GM19395 (cell line): ENCODE measurements around the gene AASS.
A peak's percentile ranks its signal among the peaks of the same experiment; 100 is the strongest.

Experiments
- ATAC-seq: cut with Tn5 transposase; IDR thresholded peaks from one replicate; pipeline ENCODE4 v1.9.1; 2021; ENCODE audit warnings: mild to moderate bottlenecking, moderate library complexity; ENCODE audit not compliant: unreplicated experiment

The AASS gene

GRCh38 chr7:122046402-122046801 lies 97.6 kb downstream of the AASS start:
- ATAC-seq: no peak

GRCh38 chr7:122040147-122040546 lies 103.9 kb downstream of the AASS start:
- no peak for ATAC-seq

- ATAC-seq: peak; percentile 48
These were observed 105.1 kb downstream of the AASS start for GRCh38 chr7:122038904-122039303.

DNA sequence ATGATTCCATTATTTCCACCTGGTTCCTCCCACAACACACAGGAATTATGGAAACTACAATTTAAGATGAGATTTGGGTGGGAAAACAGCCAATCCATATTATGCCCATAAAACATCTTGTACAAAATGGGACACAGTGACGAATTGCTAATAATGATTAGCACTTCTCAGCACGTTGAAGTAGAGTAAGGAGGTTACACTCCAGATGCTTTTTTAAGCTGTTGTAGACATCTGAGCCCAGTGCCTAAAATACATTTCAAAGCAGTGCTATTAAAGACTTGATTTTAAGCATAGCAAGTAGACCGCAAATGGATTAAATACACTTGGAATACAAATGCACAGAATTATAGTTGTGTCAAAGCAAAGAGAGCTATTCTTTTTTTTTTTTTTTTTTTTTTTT lies 105.9 kb downstream of the AASS start:
- ATAC-seq: no peak

DNA sequence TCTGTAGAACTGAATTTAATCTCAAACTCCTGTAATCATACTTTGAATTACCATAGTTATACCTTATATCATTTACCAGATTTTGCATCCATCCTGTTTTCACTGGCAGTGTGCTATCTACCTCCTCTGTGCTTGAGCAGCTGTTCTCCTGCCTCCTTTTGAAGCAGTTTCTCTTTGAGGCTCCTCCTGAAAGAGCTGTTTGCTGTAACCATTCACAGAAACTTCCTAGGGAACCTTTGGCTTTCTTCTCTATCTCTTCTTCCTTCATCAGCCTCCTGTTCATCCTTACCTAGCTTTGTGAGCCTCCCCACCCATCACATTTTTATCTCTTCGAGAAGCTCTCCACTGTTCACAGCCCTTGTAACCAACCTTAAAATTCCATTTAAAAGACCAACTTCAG lies 108.2 kb downstream of the AASS start:
- ATAC-seq: no peak

DNA sequence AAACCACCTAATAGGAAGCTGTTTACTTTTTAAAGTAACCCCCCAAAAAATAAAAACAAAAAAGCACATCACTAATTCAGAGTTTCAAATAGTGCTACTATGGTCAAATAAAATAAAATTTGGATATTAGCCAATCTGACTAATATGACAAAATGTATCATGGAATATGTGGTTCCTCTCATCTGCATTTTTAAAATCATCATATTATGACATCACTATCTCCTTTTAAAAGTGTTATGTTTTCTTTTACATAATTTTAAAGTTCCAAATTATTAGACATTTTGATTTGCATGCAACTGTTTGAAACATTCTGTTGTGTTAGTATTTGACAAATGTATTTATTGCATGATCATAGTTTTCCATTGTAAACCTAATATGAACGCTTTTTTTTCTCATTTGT lies 110.4 kb downstream of the AASS start:
- ATAC-seq: no peak

GRCh38 chr7:122027058-122027457 lies 117.0 kb downstream of the AASS start:
- ATAC-seq: no peak
